Liver (tissue), 9 donors: ENCODE measurements around the gene LENG1. TPM values are rescaled to one million over a fixed set of nuclear protein-coding genes. Genes with fewer than 3 reads are reported as not detected.

Experiments used
- DNase-seq: peaks from one replicate; pipeline ENCODE4 v3.0.0-alpha.2; 2017; ENCODE audit warnings: low spot score
- H3K27ac ChIP-seq, 2 donors: one replicate each; pipeline ENCODE4 v1.7.0; 2013; ENCODE audit warnings: inconsistent platforms in 2 of 2, low read length in 2 of 2, control low read depth in 1 of 2, low read depth in 1 of 2, mild to moderate bottlenecking in 1 of 2
- H3K27me3 ChIP-seq, 4 donors: one replicate each; pipeline versions ENCODE4 v1.6.1 to v1.7.0; 2013; ENCODE audit warnings: low read length in 3 of 4, inconsistent platforms in 1 of 4, mild to moderate bottlenecking in 1 of 4, moderate library complexity in 1 of 4; ENCODE audit not compliant: control insufficient read depth in 4 of 4, insufficient read depth in 4 of 4
- H3K36me3 ChIP-seq, 4 donors: one replicate each; pipeline versions ENCODE4 v1.6.1 to v1.7.0; 2013; ENCODE audit warnings: low read length in 3 of 4, mild to moderate bottlenecking in 3 of 4, low read depth in 1 of 4, moderate library complexity in 1 of 4; ENCODE audit not compliant: control insufficient read depth in 4 of 4, insufficient read depth in 3 of 4
- H3K4me1 ChIP-seq, 4 donors: one replicate each; pipeline versions ENCODE4 v1.6.1 to v1.7.0; 2013; ENCODE audit warnings: low read length in 3 of 4, mild to moderate bottlenecking in 3 of 4, moderate library complexity in 1 of 4; ENCODE audit not compliant: control insufficient read depth in 4 of 4, insufficient read depth in 4 of 4
- H3K4me3 ChIP-seq, 3 donors: one replicate each; pipeline versions ENCODE4 v1.6.1 to v1.7.0; 2013; ENCODE audit warnings: low read length in 3 of 3, control low read depth in 1 of 3, low read depth in 1 of 3, mild to moderate bottlenecking in 1 of 3
- H3K9ac ChIP-seq, 2 donors: one replicate each; pipeline ENCODE4 v1.7.0; 2013; ENCODE audit warnings: low read length in 2 of 2, mild to moderate bottlenecking in 2 of 2, moderate library complexity in 2 of 2, control low read depth in 1 of 2, low read depth in 1 of 2
- H3K9me3 ChIP-seq, 4 donors: one replicate each; pipeline versions ENCODE4 v1.6.1 to v1.7.0; 2013; ENCODE audit warnings: low read length in 3 of 4; ENCODE audit not compliant: control insufficient read depth in 4 of 4
- ATF3 ChIP-seq: IDR thresholded peaks from 2 replicates; pipeline ENCODE4 v1.6.1; 2016; ENCODE audit warnings: antibody characterized with exemption
- EGR1 ChIP-seq, 2 donors: IDR thresholded peaks; 2 replicates each; pipeline ENCODE4 v1.6.1; 2016 to 2018; ENCODE audit warnings: antibody characterized with exemption in 2 of 2, low read depth in 2 of 2
- FOXA1 ChIP-seq: IDR thresholded peaks from 2 replicates; pipeline ENCODE4 v1.6.1; 2016; ENCODE audit warnings: antibody characterized with exemption
- FOXA2 ChIP-seq: IDR thresholded peaks from 2 replicates; pipeline ENCODE4 v1.6.1; 2016; ENCODE audit warnings: antibody characterized with exemption
- GABPA ChIP-seq, 2 donors: IDR thresholded peaks in 1 of 2; conservative IDR thresholded peaks in 1 of 2; 2 replicates each; pipeline ENCODE4 v1.6.1; 2016; ENCODE audit warnings: antibody characterized with exemption in 2 of 2, mild to moderate bottlenecking in 1 of 2, moderate library complexity in 1 of 2
- HNF4A ChIP-seq, 2 donors: conservative IDR thresholded peaks; 2 replicates each; pipeline ENCODE4 v1.6.1; 2016; ENCODE audit warnings: antibody characterized with exemption in 2 of 2, mild to moderate bottlenecking in 2 of 2
- HNF4G ChIP-seq: IDR thresholded peaks from 2 replicates; pipeline ENCODE4 v1.6.1; 2016; ENCODE audit warnings: antibody characterized with exemption
- JUND ChIP-seq, 2 donors: IDR thresholded peaks; 2 replicates each; pipeline ENCODE4 v1.6.1; 2016; ENCODE audit warnings: antibody characterized with exemption in 2 of 2
- MAX ChIP-seq: IDR thresholded peaks from 2 replicates; pipeline ENCODE4 v1.6.1; 2016; ENCODE audit warnings: antibody characterized with exemption
- NR2F2 ChIP-seq: IDR thresholded peaks from 2 replicates; pipeline ENCODE4 v1.6.1; 2016; ENCODE audit warnings: antibody characterized with exemption
- RAD21 ChIP-seq, 2 donors: IDR thresholded peaks; 2 replicates each; pipeline ENCODE4 v1.6.1; 2016; ENCODE audit warnings: antibody characterized with exemption in 2 of 2, mild to moderate bottlenecking in 2 of 2
- RXRA ChIP-seq, 2 donors: IDR thresholded peaks; 2 replicates each; pipeline ENCODE4 v1.6.1; 2017 to 2018; ENCODE audit warnings: antibody characterized with exemption in 2 of 2, mild to moderate bottlenecking in 1 of 2
- SP1 ChIP-seq: IDR thresholded peaks from 2 replicates; pipeline ENCODE4 v1.6.1; 2018; ENCODE audit warnings: antibody characterized with exemption, mild to moderate bottlenecking
- TAF1 ChIP-seq: conservative IDR thresholded peaks from 2 replicates; pipeline ENCODE4 v1.6.1; 2016; ENCODE audit warnings: antibody characterized with exemption, mild to moderate bottlenecking
- YY1 ChIP-seq: IDR thresholded peaks from 2 replicates; pipeline ENCODE4 v1.6.1; 2016; ENCODE audit warnings: antibody characterized with exemption, mild to moderate bottlenecking
- WGBS: extraction: QIAGEN DNeasy Blood & Tissue Kit; methylation state at CpG from one replicate; pipeline ENCODE4 v1.1.7; 2013; 5-methylcytosine and 5-hydroxymethylcytosine counted together
- polyA plus RNA-seq, 2 donors: library from polyadenylated mRNA; stranded (reverse) in 1 of 2; unstranded in 1 of 2; fragments of 200-250 nt in 1 of 2; fragments of >200 nt in 1 of 2; fragmentation: Nextera tagmentation in 1 of 2; extraction: Ambion mirVana in 1 of 2; gene quantifications; one replicate each; pipeline versions ENCODE4 v1.2.1 to v1.2.3, GENCODE V29; 2013 to 2015
- total RNA-seq, 2 donors: library from RNA; depleted of rRNA; stranded (reverse); fragments of >200 nt; gene quantifications; one replicate each; pipeline ENCODE4 v1.2.3, GENCODE V29; 2014
- TF ChIP-seq, protein P1 (sequence below): fragments of 150-350 bp; IDR thresholded peaks from 2 replicates; pipeline ENCODE4 v1.5.1; 2017; ENCODE audit warnings: improper control_type of control experiment, low read depth, low read length; ENCODE audit not compliant: missing input control
- TF ChIP-seq, protein P2 (sequence below): IDR thresholded peaks from 2 replicates; pipeline ENCODE4 v1.6.1; 2016; ENCODE audit warnings: antibody characterized with exemption, mild to moderate bottlenecking
- donor health status: healthy.
- donor health status: healthy.
- donor health status: healthy.
- donor health status: healthy.
- donor health status: healthy.

LENG1 gene
- total and polyA plus RNA-seq, 4 donors = 2.6 to 4.4 (median 2.9) TPM

- TF ChIP-seq, protein P1, sequence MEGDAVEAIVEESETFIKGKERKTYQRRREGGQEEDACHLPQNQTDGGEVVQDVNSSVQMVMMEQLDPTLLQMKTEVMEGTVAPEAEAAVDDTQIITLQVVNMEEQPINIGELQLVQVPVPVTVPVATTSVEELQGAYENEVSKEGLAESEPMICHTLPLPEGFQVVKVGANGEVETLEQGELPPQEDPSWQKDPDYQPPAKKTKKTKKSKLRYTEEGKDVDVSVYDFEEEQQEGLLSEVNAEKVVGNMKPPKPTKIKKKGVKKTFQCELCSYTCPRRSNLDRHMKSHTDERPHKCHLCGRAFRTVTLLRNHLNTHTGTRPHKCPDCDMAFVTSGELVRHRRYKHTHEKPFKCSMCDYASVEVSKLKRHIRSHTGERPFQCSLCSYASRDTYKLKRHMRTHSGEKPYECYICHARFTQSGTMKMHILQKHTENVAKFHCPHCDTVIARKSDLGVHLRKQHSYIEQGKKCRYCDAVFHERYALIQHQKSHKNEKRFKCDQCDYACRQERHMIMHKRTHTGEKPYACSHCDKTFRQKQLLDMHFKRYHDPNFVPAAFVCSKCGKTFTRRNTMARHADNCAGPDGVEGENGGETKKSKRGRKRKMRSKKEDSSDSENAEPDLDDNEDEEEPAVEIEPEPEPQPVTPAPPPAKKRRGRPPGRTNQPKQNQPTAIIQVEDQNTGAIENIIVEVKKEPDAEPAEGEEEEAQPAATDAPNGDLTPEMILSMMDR = no peak
- TF ChIP-seq HNF4A (conservative IDR thresholded peaks at IDR 0.05) (no peak), ATF3 (no peak)
Observed at GRCh38 chr19:54145541-54146158, 13.9 kb downstream of the LENG1 start (continued).

- 91% methylated on average over 7 of the region's 7 CpGs for WGBS
Observed at GRCh38 chr19:54142166-54142780, 17.2 kb downstream of the LENG1 start.

DNA sequence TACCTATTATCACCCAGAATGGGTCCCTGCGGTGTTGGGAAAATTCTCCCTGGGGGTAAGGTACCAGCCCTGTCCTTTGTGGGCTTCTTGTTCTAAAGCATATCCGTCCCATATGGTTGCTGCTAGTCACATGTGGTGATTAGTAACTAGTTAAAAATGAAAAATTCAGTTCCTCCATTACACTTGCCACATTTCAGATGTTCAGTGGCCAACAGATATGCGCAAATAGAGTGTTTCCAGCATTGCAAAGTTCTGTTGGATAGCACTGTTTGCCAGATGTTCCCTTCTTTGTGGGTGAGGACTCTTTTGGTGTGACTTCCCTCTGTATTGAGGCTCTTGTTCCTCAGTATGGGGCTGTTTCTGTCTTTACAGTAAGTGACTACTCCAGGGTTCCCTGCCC lies 18.2 kb downstream of the LENG1 start:
- Histone ChIP-seq H3K27ac (no peak overlapping the region), H3K36me3 (peaks cover 11 to 44% (median 33%) of the 10 kb centered on the region in 4 donors), H3K4me1 (peaks cover 2 to 28% (median 24%) of the 10 kb centered on the region in 4 donors), H3K9me3 (no peaks in the 10 kb centered on the region), H3K27me3 (no peaks in the 10 kb centered on the region), H3K4me3 (no peak overlapping the region), H3K9ac (no peak overlapping the region)
- DNase-seq = no peak
- WGBS = 95% methylated on average over 3 of the region's 3 CpGs
- TF ChIP-seq RXRA (IDR thresholded peaks at IDR 0.05) (no peak), HNF4G (no peak), MAX (no peak), ATF3 (no peak), EGR1 (IDR thresholded peaks at IDR 0.05; ENCODE audit: low read depth in 2 of 2) (no peak), HNF4A (conservative IDR thresholded peaks at IDR 0.05) (no peak)
- TF ChIP-seq, protein P2, sequence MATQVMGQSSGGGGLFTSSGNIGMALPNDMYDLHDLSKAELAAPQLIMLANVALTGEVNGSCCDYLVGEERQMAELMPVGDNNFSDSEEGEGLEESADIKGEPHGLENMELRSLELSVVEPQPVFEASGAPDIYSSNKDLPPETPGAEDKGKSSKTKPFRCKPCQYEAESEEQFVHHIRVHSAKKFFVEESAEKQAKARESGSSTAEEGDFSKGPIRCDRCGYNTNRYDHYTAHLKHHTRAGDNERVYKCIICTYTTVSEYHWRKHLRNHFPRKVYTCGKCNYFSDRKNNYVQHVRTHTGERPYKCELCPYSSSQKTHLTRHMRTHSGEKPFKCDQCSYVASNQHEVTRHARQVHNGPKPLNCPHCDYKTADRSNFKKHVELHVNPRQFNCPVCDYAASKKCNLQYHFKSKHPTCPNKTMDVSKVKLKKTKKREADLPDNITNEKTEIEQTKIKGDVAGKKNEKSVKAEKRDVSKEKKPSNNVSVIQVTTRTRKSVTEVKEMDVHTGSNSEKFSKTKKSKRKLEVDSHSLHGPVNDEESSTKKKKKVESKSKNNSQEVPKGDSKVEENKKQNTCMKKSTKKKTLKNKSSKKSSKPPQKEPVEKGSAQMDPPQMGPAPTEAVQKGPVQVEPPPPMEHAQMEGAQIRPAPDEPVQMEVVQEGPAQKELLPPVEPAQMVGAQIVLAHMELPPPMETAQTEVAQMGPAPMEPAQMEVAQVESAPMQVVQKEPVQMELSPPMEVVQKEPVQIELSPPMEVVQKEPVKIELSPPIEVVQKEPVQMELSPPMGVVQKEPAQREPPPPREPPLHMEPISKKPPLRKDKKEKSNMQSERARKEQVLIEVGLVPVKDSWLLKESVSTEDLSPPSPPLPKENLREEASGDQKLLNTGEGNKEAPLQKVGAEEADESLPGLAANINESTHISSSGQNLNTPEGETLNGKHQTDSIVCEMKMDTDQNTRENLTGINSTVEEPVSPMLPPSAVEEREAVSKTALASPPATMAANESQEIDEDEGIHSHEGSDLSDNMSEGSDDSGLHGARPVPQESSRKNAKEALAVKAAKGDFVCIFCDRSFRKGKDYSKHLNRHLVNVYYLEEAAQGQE = no peak

More at GRCh38 chr19:54142166-54142780, 17.2 kb downstream of the LENG1 start:
- Histone ChIP-seq H3K4me3 (no peak overlapping the region), H3K4me1 (peaks cover 2 to 24% (median 21%) of the 10 kb centered on the region in 4 donors), H3K9me3 (no peaks in the 10 kb centered on the region), H3K9ac (no peak overlapping the region), H3K27me3 (no peaks in the 10 kb centered on the region), H3K36me3 (peaks cover 11 to 53% (median 41%) of the 10 kb centered on the region in 4 donors), H3K27ac (no peak overlapping the region)
- TF ChIP-seq NR2F2 (no peak), HNF4G (no peak), ATF3 (no peak), MAX (no peak), GABPA (IDR thresholded peaks at IDR 0.05 in 1 of 2, conservative IDR thresholded peaks at IDR 0.05 in 1 of 2) (no peak), EGR1 (IDR thresholded peaks at IDR 0.05; ENCODE audit: low read depth in 2 of 2) (no peak), RXRA (IDR thresholded peaks at IDR 0.05) (no peak), TAF1 (no peak), HNF4A (conservative IDR thresholded peaks at IDR 0.05) (no peak), JUND (IDR thresholded peaks at IDR 0.05) (no peak), RAD21 (IDR thresholded peaks at IDR 0.05) (no peak), SP1 (no peak), FOXA2 (no peak), YY1 (no peak), FOXA1 (no peak)
- TF ChIP-seq, protein P1 = no peak
- no peak for DNase-seq
